HepG2 (cell line): ENCODE results near the gene ZNF771. TPM values are rescaled to one million over a fixed set of nuclear protein-coding genes. Genes with fewer than 3 reads are reported as not detected.

Experiments
- AGO1 ChIP-seq: fragments of 200-400 bp; formaldehyde crosslinking; IDR thresholded peaks from 2 replicates; pipeline ENCODE4 v1.6.1; 2017; ENCODE audit warnings: mild to moderate bottlenecking, low read depth, low read length, moderate library complexity; ENCODE audit not compliant: poor library complexity, severe bottlenecking
- CCDC6 ChIP-seq: sonication (generic); formaldehyde crosslinking; IDR thresholded peaks from 2 replicates; pipeline ENCODE4 v1.8.1; 2022; ENCODE audit warnings: mild to moderate bottlenecking, missing genetic modification reagents, moderate library complexity
- ELK4 ChIP-seq: sonication (generic); formaldehyde crosslinking; IDR thresholded peaks from 2 replicates; pipeline ENCODE4 v1.9.0; 2021; ENCODE audit warnings: missing genetic modification reagents, borderline replicate concordance
- FLYWCH1 ChIP-seq: sonication (generic); formaldehyde crosslinking; IDR thresholded peaks from 2 replicates; pipeline ENCODE4 v1.8.1; 2023; ENCODE audit warnings: mild to moderate bottlenecking, missing genetic modification reagents
- HHEX ChIP-seq: IDR thresholded peaks from 2 replicates; pipeline ENCODE4 v1.6.1; 2016; ENCODE audit warnings: control low read depth
- MBD4 ChIP-seq: IDR thresholded peaks from 2 replicates; pipeline ENCODE4 v1.6.1; 2012; ENCODE audit warnings: low read length, inconsistent platforms, borderline replicate concordance
- MED1 ChIP-seq: sonication (generic); formaldehyde crosslinking; IDR thresholded peaks from 2 replicates; pipeline ENCODE4 v1.4.0; 2020; ENCODE audit warnings: missing genetic modification reagents
- MTA3 ChIP-seq: sonication (generic); formaldehyde crosslinking; IDR thresholded peaks from 2 replicates; pipeline ENCODE4 v1.4.0; 2020; ENCODE audit warnings: missing genetic modification reagents
- POLR2AphosphoS2 ChIP-seq: IDR thresholded peaks from 2 replicates; pipeline ENCODE4 v1.6.1; 2011; ENCODE audit warnings: low read depth, low read length, improper control_type of control experiment
- SKIL ChIP-seq: sonication (generic); formaldehyde crosslinking; IDR thresholded peaks from 2 replicates; pipeline ENCODE4 v1.8.0; 2022; ENCODE audit warnings: missing genetic modification reagents, mild to moderate bottlenecking, moderate library complexity, borderline replicate concordance
- TRIM24 ChIP-seq: sonication (generic); formaldehyde crosslinking; IDR thresholded peaks from 2 replicates; pipeline ENCODE4 v1.8.0; 2022; ENCODE audit warnings: mild to moderate bottlenecking, missing genetic modification reagents
- ZNF275 ChIP-seq: sonication (generic); formaldehyde crosslinking; IDR thresholded peaks from 2 replicates; pipeline ENCODE4 v1.8.0; 2022; ENCODE audit warnings: missing genetic modification reagents, mild to moderate bottlenecking, inconsistent platforms, borderline replicate concordance
- ZNF646 ChIP-seq: sonication (generic); formaldehyde crosslinking; IDR thresholded peaks from 2 replicates; pipeline ENCODE4 v1.9.0; 2021; ENCODE audit warnings: mild to moderate bottlenecking, missing genetic modification reagents
- ZNF83 ChIP-seq: sonication (generic); formaldehyde crosslinking; IDR thresholded peaks from 2 replicates; pipeline ENCODE4 v1.4.0; 2020; ENCODE audit warnings: missing genetic modification reagents, mild to moderate bottlenecking, borderline replicate concordance
- polyA plus RNA-seq, 8 experiments: library from polyadenylated mRNA; depleted of rRNA in 3 of 8; stranded (reverse) in 7 of 8; unstranded in 1 of 8; fragments of >200 nt; fragmentation: Illumina TruSeq in 4 of 8; extraction: Trizol in 4 of 8; gene quantifications; 2 replicates each; pipeline versions ENCODE4 v1.2.1 to v1.2.3, GENCODE V29; 2011 to 2016; ENCODE audit warnings: low read depth in 4 of 8, missing spikeins in 1 of 8, mixed read lengths in 1 of 8; ENCODE audit not compliant: insufficient read depth in 1 of 8
- total RNA-seq, 5 experiments: library from RNA; depleted of rRNA; stranded (reverse); fragments of >200 nt; fragmentation: Illumina TruSeq; extraction: Trizol; gene quantifications; 2 replicates each; pipeline ENCODE4 v1.2.3, GENCODE V29; 2016; ENCODE audit warnings: low read depth in 1 of 5
- TF ChIP-seq, protein P1 (sequence below): sonication (generic); formaldehyde crosslinking; IDR thresholded peaks from 2 replicates; pipeline ENCODE4 v1.5.0; 2020; ENCODE audit warnings: mild to moderate bottlenecking, missing genetic modification reagents, borderline replicate concordance

Gene ZNF771
- total and polyA plus RNA-seq, 2 of the 13 experiments (the other 11 are each of a cell fraction or from before 2014, with no cell fraction given), result 5.0 to 11.8 TPM

GRCh38 chr16:30445408-30446202 is 38.2 kb downstream of the ZNF771 start, which contains the start of gene SEPHS2 (continued):
- TF ChIP-seq SKIL (CRISPR knock-in tag), result no peak
- no peak for TF ChIP-seq ZNF646 (CRISPR knock-in tag)
- TF ChIP-seq MTA3 (CRISPR knock-in tag), result no peak
- TF ChIP-seq TRIM24 (CRISPR knock-in tag), result no peak
- no peak for TF ChIP-seq ELK4 (CRISPR knock-in tag)
- no peak for TF ChIP-seq MBD4
- TF ChIP-seq ZNF275 (CRISPR knock-in tag), result no peak
- TF ChIP-seq POLR2AphosphoS2, result peak; percentile 84; the same call in 1 of the 2 replicates
- TF ChIP-seq ZNF83 (CRISPR knock-in tag), result no peak
- TF ChIP-seq, protein P1, sequence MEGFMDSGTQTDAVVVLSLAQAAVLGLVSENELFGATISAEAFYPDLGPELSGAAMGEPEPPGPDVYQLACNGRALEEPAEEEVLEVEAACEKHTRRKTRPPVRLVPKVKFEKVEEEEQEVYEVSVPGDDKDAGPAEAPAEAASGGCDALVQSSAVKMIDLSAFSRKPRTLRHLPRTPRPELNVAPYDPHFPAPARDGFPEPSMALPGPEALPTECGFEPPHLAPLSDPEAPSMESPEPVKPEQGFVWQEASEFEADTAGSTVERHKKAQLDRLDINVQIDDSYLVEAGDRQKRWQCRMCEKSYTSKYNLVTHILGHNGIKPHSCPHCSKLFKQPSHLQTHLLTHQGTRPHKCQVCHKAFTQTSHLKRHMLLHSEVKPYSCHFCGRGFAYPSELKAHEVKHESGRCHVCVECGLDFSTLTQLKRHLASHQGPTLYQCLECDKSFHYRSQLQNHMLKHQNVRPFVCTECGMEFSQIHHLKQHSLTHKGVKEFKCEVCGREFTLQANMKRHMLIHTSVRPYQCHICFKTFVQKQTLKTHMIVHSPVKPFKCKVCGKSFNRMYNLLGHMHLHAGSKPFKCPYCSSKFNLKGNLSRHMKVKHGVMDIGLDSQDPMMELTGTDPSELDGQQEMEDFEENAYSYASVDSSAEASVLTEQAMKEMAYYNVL (CRISPR knock-in tag), result peak; percentile 68; the same call in 1 of the 2 replicates
- TF ChIP-seq AGO1, result peak; percentile 37
- 0 out of 2 replicates have a peak, but pooled peaks have one; percentile 14 for TF ChIP-seq CCDC6
- no peak for TF ChIP-seq FLYWCH1 (CRISPR knock-in tag)
- peak; percentile 86 for TF ChIP-seq MED1 (CRISPR knock-in tag)
- TF ChIP-seq HHEX (CRISPR knock-in tag), result no peak
